ENCODE data around the gene RASD2. TPM values are rescaled to one million over a fixed set of nuclear protein-coding genes. Genes with fewer than 3 reads are reported as not detected.
"Not testable (repeated sequence)": the region's sequence is repeated elsewhere in the genome, so short reads cannot be mapped to it uniquely, and the experiment has no call there.

RASD2 gene
- total RNA-seq, 1 donor from 2014 or later = 0.27 TPM

DNA sequence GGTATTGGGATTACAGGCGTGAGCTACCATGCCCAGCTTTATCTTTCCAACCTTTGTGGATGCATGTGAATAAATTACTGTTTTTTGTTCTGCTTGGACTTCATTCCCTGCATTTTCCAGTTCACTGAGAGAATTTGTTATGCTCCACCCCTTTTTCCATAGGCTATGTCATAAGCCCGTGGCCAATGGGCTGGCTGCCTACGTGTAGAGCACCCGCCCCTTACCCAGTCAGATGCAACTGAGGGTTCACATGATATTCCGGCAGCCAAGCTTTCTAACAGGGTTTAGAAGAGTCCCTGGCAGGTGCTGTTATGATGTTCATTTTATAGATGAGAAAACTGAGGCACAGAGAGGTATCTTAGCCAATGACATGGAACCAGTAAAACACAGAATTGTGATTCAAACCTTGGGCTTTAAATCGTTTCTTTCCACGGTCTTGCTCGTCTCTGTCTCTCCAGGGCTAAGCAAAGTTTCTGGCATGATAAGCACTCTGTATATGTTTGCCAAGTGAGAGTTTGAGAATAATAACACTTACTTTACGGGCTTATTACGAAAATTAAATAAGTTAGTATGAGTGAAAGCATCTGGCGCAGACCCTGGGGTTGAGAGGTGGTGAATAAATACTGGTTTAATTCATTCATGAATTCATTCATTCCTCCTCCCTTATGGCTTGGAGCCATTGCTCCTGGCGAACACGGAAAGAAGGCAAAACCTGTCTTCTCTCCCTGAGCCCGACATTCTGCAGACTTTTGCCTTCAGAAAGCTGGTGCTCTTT is 42.4 kb upstream of the RASD2 start:
- no peak for DNase-seq (ENCODE audit: low spot score)
- H3K4me1 Mint-ChIP-seq (ENCODE audit: low read depth) = no peaks in the 10 kb centered on the region
- TF ChIP-seq CTCF (IDR thresholded peaks at IDR 0.05) = no peak
- no peak overlapping the region for H3K4me3 Mint-ChIP-seq (ENCODE audit: unreplicated experiment)
- no peaks in the 10 kb centered on the region for H3K9me3 Mint-ChIP-seq (ENCODE audit: low read depth)
- H3K27ac Mint-ChIP-seq (ENCODE audit: unreplicated experiment) = no peak overlapping the region
- peaks cover 37% of the 10 kb centered on the region for H3K27me3 Mint-ChIP-seq (ENCODE audit: low read depth)
- peaks cover 1% of the 10 kb centered on the region for H3K36me3 Mint-ChIP-seq (ENCODE audit: low read depth)

DNA sequence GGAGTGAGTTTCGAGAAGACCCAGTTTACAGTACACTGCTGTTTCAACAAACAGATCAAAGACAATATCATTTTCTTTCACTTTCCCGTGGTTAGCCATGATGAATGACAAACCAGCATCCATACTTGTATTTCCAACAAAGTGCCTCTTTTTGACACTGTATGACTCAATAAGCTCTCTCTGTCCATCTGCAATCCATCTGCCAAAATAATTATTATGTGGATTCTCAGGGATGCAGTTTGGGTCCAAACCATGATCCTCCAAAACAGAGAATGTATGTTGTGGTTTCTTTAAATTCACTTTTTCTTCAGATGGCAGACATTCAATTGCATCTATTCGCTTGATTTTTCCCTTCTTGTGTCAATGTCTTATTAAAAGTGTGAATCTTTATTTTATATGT is 37.8 kb upstream of the RASD2 start:
- peaks cover 1% of the 10 kb centered on the region for H3K36me3 Mint-ChIP-seq (ENCODE audit: low read depth)
- H3K9me3 Mint-ChIP-seq (ENCODE audit: low read depth) = no peaks in the 10 kb centered on the region
- H3K4me3 Mint-ChIP-seq (ENCODE audit: unreplicated experiment) = no peak overlapping the region
- no peak overlapping the region for H3K27ac Mint-ChIP-seq (ENCODE audit: unreplicated experiment)
- TF ChIP-seq CTCF (IDR thresholded peaks at IDR 0.05) = no peak
- no peak for DNase-seq (ENCODE audit: low spot score)
- H3K27me3 Mint-ChIP-seq (ENCODE audit: low read depth) = peaks cover 25% of the 10 kb centered on the region
- H3K4me1 Mint-ChIP-seq (ENCODE audit: low read depth) = no peaks in the 10 kb centered on the region

- H3K36me3 Mint-ChIP-seq (ENCODE audit: low read depth) = no peaks in the 10 kb centered on the region
- TF ChIP-seq CTCF (IDR thresholded peaks at IDR 0.05) = no peak
- H3K4me1 Mint-ChIP-seq (ENCODE audit: low read depth) = no peaks in the 10 kb centered on the region
- DNase-seq (ENCODE audit: low spot score) = no peak
- H3K27ac Mint-ChIP-seq (ENCODE audit: unreplicated experiment) = no peak overlapping the region
- H3K9me3 Mint-ChIP-seq (ENCODE audit: low read depth) = no peaks in the 10 kb centered on the region
- H3K27me3 Mint-ChIP-seq (ENCODE audit: low read depth) = peaks cover 14% of the 10 kb centered on the region
- no peak overlapping the region for H3K4me3 Mint-ChIP-seq (ENCODE audit: unreplicated experiment)
Observed at GRCh38 chr22:35505399-35506258, 35.0 kb upstream of the RASD2 start.

GRCh38 chr22:35506259-35506570 is 34.4 kb upstream of the RASD2 start:
- no peak for DNase-seq (ENCODE audit: low spot score)
- Mint-ChIP-seq H3K4me1 (ENCODE audit: low read depth) (no peaks in the 10 kb centered on the region), H3K9me3 (ENCODE audit: low read depth) (no peaks in the 10 kb centered on the region), H3K27me3 (ENCODE audit: low read depth) (peaks cover 14% of the 10 kb centered on the region), H3K36me3 (ENCODE audit: low read depth) (no peaks in the 10 kb centered on the region), H3K4me3 (ENCODE audit: unreplicated experiment) (no peak overlapping the region), H3K27ac (ENCODE audit: unreplicated experiment) (no peak overlapping the region)
- TF ChIP-seq CTCF (IDR thresholded peaks at IDR 0.05) = no peak

DNA sequence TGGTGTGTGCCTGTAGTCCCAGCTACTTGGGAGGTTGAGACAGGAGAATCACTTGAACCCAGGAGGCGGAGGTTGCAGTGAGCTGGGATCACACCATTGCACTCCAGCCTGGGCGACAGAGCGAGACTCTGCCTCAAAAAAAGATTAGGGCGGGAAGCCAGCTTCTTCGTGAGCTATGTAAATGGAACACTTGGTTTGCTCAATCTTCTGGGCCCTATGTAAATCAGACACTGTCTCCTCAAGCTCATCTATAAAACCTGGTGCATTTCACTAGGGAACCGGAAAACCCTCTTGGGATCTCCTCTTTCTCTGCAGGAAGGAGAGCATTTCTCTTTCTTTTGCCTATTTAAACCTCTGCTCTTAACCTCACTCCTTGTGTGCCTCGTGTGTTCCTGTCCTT is 32.8 kb upstream of the RASD2 start:
- H3K27me3 Mint-ChIP-seq (ENCODE audit: low read depth); H3K9me3 Mint-ChIP-seq (ENCODE audit: low read depth); H3K36me3 Mint-ChIP-seq (ENCODE audit: low read depth); H3K4me3 Mint-ChIP-seq (ENCODE audit: unreplicated experiment); H3K27ac Mint-ChIP-seq (ENCODE audit: unreplicated experiment); DNase-seq (ENCODE audit: low spot score); H3K4me1 Mint-ChIP-seq (ENCODE audit: low read depth): not testable (repeated sequence)
